LNCAP (cell line): ENCODE results near the gene OR6Q1.

ENCODE experiments used
- TF ChIP-seq, protein P1 (sequence below): fragments of 450-650 bp; IDR thresholded peaks from 2 replicates; pipeline ENCODE4 v1.5.1; 2017; ENCODE audit warnings: mild to moderate bottlenecking

The OR6Q1 gene

DNA sequence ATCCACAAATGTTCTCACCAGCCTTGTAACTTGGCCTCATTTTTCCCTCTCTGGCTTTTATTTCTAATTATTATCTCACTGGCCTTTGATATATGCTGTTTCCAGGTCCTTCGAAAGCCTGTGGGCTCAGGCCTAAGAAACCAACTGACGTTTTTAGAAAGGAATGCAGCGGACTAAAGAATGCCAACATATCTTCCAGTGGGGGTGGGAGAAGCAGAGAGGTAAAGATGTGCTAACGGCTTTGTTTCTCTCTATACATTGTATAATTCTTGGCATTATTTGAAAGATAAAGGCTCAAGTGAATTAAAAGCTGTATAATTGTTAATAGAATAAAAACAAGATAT lies 28.2 kb downstream of the OR6Q1 start:
- TF ChIP-seq, protein P1, sequence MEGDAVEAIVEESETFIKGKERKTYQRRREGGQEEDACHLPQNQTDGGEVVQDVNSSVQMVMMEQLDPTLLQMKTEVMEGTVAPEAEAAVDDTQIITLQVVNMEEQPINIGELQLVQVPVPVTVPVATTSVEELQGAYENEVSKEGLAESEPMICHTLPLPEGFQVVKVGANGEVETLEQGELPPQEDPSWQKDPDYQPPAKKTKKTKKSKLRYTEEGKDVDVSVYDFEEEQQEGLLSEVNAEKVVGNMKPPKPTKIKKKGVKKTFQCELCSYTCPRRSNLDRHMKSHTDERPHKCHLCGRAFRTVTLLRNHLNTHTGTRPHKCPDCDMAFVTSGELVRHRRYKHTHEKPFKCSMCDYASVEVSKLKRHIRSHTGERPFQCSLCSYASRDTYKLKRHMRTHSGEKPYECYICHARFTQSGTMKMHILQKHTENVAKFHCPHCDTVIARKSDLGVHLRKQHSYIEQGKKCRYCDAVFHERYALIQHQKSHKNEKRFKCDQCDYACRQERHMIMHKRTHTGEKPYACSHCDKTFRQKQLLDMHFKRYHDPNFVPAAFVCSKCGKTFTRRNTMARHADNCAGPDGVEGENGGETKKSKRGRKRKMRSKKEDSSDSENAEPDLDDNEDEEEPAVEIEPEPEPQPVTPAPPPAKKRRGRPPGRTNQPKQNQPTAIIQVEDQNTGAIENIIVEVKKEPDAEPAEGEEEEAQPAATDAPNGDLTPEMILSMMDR, result no peak

DNA sequence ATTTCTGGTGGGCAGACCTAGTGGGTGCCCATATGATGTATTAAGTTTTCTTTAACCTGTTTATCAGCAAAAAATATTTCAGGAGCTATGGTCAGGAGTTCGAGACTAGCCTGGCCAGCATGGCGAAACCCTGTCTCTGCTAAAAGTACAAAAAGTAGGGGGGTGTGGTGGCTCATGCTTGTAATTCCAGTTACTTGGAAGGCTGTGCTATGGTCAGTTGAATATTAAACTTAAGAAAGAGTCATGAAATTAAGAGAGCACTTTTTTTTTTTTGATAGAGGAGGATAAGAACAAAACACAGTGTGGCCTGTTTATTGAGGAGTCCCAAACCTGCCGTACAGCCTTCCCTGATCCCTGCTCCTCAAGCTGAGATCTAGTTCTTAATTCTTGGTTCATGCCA lies 29.8 kb downstream of the OR6Q1 start:
- TF ChIP-seq, protein P1, result no peak

DNA sequence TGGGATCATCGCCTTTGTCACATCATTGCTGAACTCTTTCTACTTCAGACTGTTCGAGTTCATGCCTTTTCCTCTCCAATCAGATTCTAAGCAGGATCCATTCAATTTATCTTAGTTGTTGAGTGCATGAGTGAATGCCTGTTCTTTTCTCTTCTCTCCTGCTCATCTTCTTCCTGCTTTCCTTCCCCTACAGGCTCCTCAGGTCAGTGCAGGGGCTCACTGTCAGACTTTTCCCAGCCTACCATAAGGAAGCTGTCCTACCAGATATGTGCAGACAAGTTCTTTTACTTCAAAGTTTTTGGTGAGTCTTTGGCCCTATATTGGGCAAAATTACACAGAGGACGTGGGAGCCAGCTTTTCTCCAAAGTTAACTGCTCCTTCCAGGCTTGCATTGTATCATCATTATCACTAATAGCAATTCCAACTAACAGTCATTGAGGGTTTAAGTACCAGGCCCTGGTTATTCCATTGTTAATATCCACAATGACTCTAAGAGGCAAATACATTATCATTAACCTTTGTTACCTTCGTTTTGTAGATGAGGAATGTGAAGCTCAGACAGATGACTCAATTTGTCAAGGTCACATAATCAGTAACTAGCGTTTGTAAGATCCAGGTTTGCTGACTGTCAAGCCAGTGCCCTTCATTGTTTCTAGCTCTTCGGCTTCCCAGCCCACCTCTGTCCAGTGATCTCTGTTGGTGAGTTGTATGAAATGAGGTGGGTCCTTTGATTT lies 30.4 kb downstream of the OR6Q1 start:
- TF ChIP-seq, protein P1, result no peak

DNA sequence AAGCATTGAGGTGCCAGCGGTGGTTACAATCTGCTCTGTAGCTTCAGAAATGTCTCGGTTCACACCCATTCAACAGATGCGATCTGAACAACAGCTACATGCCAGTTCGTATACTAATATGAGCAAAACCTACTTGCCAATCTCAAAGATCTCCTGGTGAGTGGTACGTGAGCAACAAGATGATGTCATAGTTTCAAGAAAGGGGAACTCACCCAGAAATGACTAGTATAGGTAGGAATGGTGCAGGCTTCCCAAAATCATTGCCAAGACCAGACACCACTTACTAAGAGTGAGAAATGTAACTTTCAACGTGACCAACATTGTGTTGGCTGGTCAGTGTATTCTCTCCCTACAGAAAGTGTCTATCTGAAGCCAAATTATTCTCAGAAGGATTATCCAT lies 31.1 kb downstream of the OR6Q1 start:
- TF ChIP-seq, protein P1, result no peak

DNA sequence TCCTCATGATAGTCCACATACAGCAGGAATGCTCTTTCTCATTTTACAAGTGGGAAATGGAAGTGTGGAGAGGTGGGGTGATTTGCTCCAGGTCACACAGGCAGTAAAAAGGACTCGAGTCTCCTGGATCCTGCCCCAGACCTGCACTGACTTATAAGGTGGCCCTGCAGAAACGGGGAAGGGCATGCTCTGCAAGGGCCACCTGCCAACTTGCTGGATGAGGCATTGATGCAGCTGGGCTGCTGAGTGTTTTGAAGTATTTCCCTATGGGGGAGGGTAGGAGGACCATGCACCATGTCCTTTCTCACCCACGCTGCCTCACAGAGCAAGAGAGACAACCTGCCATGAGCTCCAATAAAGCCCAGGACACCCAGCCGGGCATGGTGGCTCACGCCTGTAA lies 36.9 kb downstream of the OR6Q1 start:
- TF ChIP-seq, protein P1, result no peak

DNA sequence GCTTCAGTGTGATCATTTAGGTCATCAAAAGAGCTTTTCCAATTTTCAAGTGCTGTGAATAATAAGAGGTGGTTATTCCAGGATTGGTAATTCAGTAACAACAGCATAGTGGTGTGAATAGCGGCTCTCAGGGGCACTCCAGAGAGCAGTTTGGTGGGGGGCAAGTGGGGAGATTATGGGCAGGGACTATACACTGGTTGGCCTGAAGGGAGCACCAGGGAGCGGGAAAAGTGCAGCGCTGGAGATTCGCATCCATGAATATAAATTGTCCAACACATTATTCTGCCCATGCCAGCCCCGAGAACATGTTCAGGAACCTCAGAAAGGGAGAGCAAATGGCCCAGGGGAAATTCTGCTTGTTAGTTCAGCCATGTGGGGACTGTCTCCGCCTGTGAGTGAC lies 37.9 kb downstream of the OR6Q1 start:
- TF ChIP-seq, protein P1, result peak; percentile 15; the same call in 1 of the 2 replicates

DNA sequence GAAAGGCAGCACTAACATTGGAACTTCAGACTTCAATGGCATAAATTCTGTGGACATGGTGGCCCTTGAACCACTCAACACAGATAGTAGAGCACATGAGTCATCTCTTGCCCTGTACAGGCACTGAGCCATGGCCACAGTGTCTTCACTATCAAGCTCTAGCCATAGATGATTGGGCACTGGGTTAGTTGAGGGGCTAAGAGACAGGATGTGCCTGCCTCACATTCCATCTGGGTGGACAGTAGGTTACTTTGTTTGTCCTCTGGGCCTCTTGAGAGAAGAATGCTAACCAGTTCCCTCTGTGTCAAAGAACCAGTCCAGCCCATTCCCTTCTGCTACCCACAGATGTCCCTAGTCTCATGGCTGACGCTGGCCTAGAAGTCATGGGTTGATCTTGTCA lies 39.8 kb downstream of the OR6Q1 start:
- TF ChIP-seq, protein P1, result no peak

DNA sequence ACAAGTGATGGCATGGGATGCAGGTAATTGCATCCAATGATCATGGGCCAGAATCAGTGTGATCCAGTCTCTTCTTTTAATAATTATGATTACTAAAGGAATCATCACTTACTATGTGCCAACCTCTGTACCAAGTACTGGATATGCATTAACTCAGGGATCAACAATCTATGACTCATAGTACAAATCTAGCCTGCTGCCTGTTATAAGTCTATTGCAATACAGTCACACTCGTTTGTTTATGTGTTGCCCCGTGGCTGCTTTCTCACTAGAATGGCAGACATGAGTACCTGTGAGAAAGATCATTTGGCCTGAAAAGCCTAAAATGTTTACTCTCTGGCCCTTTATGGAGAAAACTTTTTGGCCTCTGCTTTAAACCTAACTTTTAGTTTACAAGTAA lies 45.0 kb downstream of the OR6Q1 start:
- TF ChIP-seq, protein P1, result no peak
